PC-9 (cell line): Measurements from ENCODE around the gene CD80.

Experiments used
- EZH2 ChIP-seq: fragments of 200-600 bp; sonication (generic); IDR thresholded peaks from 2 replicates; pipeline ENCODE4 v1.8.0; 2017; ENCODE audit warnings: antibody characterized with exemption, low read depth
- TF ChIP-seq, protein P1 (sequence below): fragments of 200-600 bp; sonication (generic); conservative IDR thresholded peaks from 2 replicates; pipeline ENCODE4 v1.6.1; 2017; ENCODE audit warnings: mixed run types, antibody characterized with exemption, mild to moderate bottlenecking, moderate library complexity

DNA sequence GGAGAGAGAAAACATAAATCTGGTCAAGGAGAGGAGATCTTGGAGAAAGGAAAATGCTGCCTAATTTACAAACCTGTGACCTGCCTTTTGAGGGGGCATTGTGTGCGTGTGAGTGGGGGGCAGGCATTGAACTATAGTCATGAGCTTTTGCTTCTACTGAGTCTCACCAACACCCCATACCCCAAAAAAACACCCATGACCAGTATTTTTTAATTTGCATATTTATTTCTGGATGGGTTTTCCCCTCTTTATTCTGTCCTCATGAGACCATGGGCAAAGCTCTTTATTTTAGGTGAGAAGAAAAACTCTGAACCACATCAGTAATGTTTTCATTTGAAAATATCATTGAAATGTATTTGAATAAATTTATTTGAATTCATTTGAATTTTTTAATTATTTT, 20.6 kb downstream of the CD80 start:
- TF ChIP-seq, protein P1, sequence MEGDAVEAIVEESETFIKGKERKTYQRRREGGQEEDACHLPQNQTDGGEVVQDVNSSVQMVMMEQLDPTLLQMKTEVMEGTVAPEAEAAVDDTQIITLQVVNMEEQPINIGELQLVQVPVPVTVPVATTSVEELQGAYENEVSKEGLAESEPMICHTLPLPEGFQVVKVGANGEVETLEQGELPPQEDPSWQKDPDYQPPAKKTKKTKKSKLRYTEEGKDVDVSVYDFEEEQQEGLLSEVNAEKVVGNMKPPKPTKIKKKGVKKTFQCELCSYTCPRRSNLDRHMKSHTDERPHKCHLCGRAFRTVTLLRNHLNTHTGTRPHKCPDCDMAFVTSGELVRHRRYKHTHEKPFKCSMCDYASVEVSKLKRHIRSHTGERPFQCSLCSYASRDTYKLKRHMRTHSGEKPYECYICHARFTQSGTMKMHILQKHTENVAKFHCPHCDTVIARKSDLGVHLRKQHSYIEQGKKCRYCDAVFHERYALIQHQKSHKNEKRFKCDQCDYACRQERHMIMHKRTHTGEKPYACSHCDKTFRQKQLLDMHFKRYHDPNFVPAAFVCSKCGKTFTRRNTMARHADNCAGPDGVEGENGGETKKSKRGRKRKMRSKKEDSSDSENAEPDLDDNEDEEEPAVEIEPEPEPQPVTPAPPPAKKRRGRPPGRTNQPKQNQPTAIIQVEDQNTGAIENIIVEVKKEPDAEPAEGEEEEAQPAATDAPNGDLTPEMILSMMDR = no peak
- no peak for TF ChIP-seq EZH2
